Skin of body (tissue), 2 donors: ENCODE measurements around the gene EMILIN3. TPM values are rescaled to one million over a fixed set of nuclear protein-coding genes. Genes with fewer than 3 reads are reported as not detected.

Source experiments
- DNase-seq: peaks from one replicate; lab custom pipeline; 2025; lab: John Stamatoyannopoulos, UW
- total RNA-seq: library from RNA; depleted of rRNA; stranded (reverse); fragments of >200 nt; gene quantifications from one replicate; pipeline ENCODE4 v1.2.3, GENCODE V29; 2014

The EMILIN3 gene
- total RNA-seq, 1 donor from 2014 or later: 18.4 TPM

GRCh38 chr20:41347523-41348429 is 18.8 kb downstream of the EMILIN3 start:
- DNase-seq: peak; percentile 45

GRCh38 chr20:41345729-41346067 is 20.9 kb downstream of the EMILIN3 start:
- no peak for DNase-seq

GRCh38 chr20:41344938-41345728 is 21.5 kb downstream of the EMILIN3 start:
- no peak for DNase-seq

GRCh38 chr20:41344477-41344876 is 22.1 kb downstream of the EMILIN3 start:
- DNase-seq: no peak

- no peak for DNase-seq
Measured at GRCh38 chr20:41342474-41343464, 23.8 kb downstream of the EMILIN3 start.

GRCh38 chr20:41340327-41341055 is 26.1 kb downstream of the EMILIN3 start, which contains the start of gene LPIN3:
Gene LPIN3, plus strand, starts transcription at chr20:41340821. Its CDS starts 4,983 bp downstream, at chr20:41345804.
- DNase-seq: peak; percentile 86

- DNase-seq: peak; percentile 73
Measured at GRCh38 chr20:41339957-41340326, 26.7 kb downstream of the EMILIN3 start.

- DNase-seq: no peak
Measured at GRCh38 chr20:41336711-41337492, 29.7 kb downstream of the EMILIN3 start.

- no peak for DNase-seq
Measured at GRCh38 chr20:41335591-41335990, 31.0 kb downstream of the EMILIN3 start.

GRCh38 chr20:41334443-41335421 is 31.9 kb downstream of the EMILIN3 start:
- DNase-seq: no peak

GRCh38 chr20:41334036-41334435 is 32.6 kb downstream of the EMILIN3 start:
- DNase-seq: no peak

GRCh38 chr20:41331731-41332130 is 34.9 kb downstream of the EMILIN3 start:
- no peak for DNase-seq

GRCh38 chr20:41330941-41331340 is 35.7 kb downstream of the EMILIN3 start:
- no peak for DNase-seq

- no peak for DNase-seq
Measured at GRCh38 chr20:41330343-41330720, 36.3 kb downstream of the EMILIN3 start.

- DNase-seq: peak; percentile 78
Measured at GRCh38 chr20:41329435-41330342, 36.9 kb downstream of the EMILIN3 start.

- no peak for DNase-seq
Measured at GRCh38 chr20:41327178-41327577, 39.4 kb downstream of the EMILIN3 start.

- DNase-seq: no peak
Measured at GRCh38 chr20:41320976-41321375, 45.6 kb downstream of the EMILIN3 start.
